Measurements from ENCODE around the gene RASL10A. TPM values are rescaled to one million over a fixed set of nuclear protein-coding genes. Genes with fewer than 3 reads are reported as not detected.

Gene RASL10A
- polyA plus RNA-seq, 3 donors = 0.35 to 2.1 (median 0.50) TPM

- no peak overlapping the region for H3K9ac ChIP-seq (ENCODE audit: insufficient read depth, low read length, poor library complexity, severe bottlenecking)
- H2AFZ ChIP-seq (ENCODE audit: insufficient read depth, low read depth, low read length, poor library complexity, severe bottlenecking) = no peak overlapping the region
- peaks cover 48 to 87% of the 10 kb centered on the region in 2 donors for H3K4me1 ChIP-seq (ENCODE audit: control insufficient read depth in 1 of 2, insufficient read depth in 2 of 2, low read length in 2 of 2)
- no peaks in the 10 kb centered on the region for H3K36me3 ChIP-seq (replicated peaks in 1 of 2; ENCODE audit: control insufficient read depth in 1 of 2, insufficient read depth in 2 of 2, low read length in 2 of 2)
- H3K27me3 ChIP-seq (ENCODE audit: control insufficient read depth in 2 of 2, insufficient read depth in 2 of 2, low read length in 2 of 2) = peaks cover 11 to 56% of the 10 kb centered on the region in 2 donors
- TF ChIP-seq CTCF (IDR thresholded peaks at IDR 0.05) = no peak
- peak overlapping the region in 1 of 3 experiments; percentile 0 for H3K4me3 ChIP-seq (replicated peaks in 1 of 3; ENCODE audit: low read depth in 2 of 3, low read length in 3 of 3)
- 90% methylated on average over 13 of the region's 21 CpGs for WGBS (ENCODE audit: insufficient coverage)
- Mint-ChIP-seq H3K27ac (peak overlapping the region in 6 of 7 donors; percentile 57 to 90 (median 79)), H3K27me3 (ENCODE audit: low read depth in 3 of 3) (peaks cover 39 to 67% (median 52%) of the 10 kb centered on the region in 3 donors), H3K4me3 (peak overlapping the region in 1 of 2 donors; percentile 42), H3K36me3 (peaks cover 16 to 20% of the 10 kb centered on the region in 2 donors), H3K4me1 (peaks cover 58% of the 10 kb centered on the region), H3K9me3 (peaks cover 4 to 22% (median 16%) of the 10 kb centered on the region in 7 donors)
- peak overlapping the region; percentile 27 for H3K4me2 ChIP-seq (replicated peaks; ENCODE audit: extremely low read depth, low read length, poor library complexity, severe bottlenecking)
- no peaks in the 10 kb centered on the region for H3K79me2 ChIP-seq (ENCODE audit: insufficient read depth, low read length)
- peak overlapping the region in 1 of 2 donors; percentile 14 for H3K27ac ChIP-seq (ENCODE audit: low read depth in 1 of 2, low read length in 2 of 2)
- no peak for DNase-seq
- intact Hi-C loops (cut with micrococcal nuclease) = loop anchor here (5.0 kb wide), 2 partner anchors 37 to 78 kb away; partner anchors contain the start of gene AP1B1 (in 1 of the 2)
- H3K9me3 ChIP-seq (replicated peaks in 1 of 2; ENCODE audit: control insufficient read depth in 1 of 2, insufficient read depth in 1 of 2, low read length in 2 of 2) = peaks cover 4 to 11% of the 10 kb centered on the region in 2 donors
- no peaks in the 10 kb centered on the region for H4K20me1 ChIP-seq (ENCODE audit: insufficient read depth, low read length)
Observed at GRCh38 chr22:29309332-29310064, 6.0 kb downstream of the RASL10A start.

- peaks cover 5 to 50% of the 10 kb centered on the region in 2 donors for H3K27me3 ChIP-seq (ENCODE audit: control insufficient read depth in 2 of 2, insufficient read depth in 2 of 2, low read length in 2 of 2)
- DNase-seq = no peak
- peak overlapping the region; percentile 27 for H3K4me2 ChIP-seq (replicated peaks; ENCODE audit: extremely low read depth, low read length, poor library complexity, severe bottlenecking)
Observed at GRCh38 chr22:29308791-29309262, 6.7 kb downstream of the RASL10A start.

More at GRCh38 chr22:29308791-29309262, 6.7 kb downstream of the RASL10A start:
- Mint-ChIP-seq H3K36me3 (peaks cover 9 to 17% of the 10 kb centered on the region in 2 donors), H3K4me1 (peaks cover 58% of the 10 kb centered on the region), H3K27ac (peak overlapping the region in 3 of 7 donors; percentile 78 to 90 (median 78)), H3K9me3 (peaks cover 4 to 16% (median 12%) of the 10 kb centered on the region in 7 donors), H3K27me3 (ENCODE audit: low read depth in 3 of 3) (peaks cover 33 to 62% (median 45%) of the 10 kb centered on the region in 3 donors), H3K4me3 (peak overlapping the region in 1 of 2 donors; percentile 46)
- H3K9me3 ChIP-seq (replicated peaks in 1 of 2; ENCODE audit: control insufficient read depth in 1 of 2, insufficient read depth in 1 of 2, low read length in 2 of 2) = peaks cover 4 to 11% of the 10 kb centered on the region in 2 donors
- no peak for TF ChIP-seq CTCF (IDR thresholded peaks at IDR 0.05)
- H4K20me1 ChIP-seq (ENCODE audit: insufficient read depth, low read length) = no peaks in the 10 kb centered on the region
- no peaks in the 10 kb centered on the region for H3K79me2 ChIP-seq (ENCODE audit: insufficient read depth, low read length)
- intact Hi-C loops (cut with micrococcal nuclease) = loop anchor here in 1 of 2 donors (5.0 kb wide), 1 partner anchor 37 kb away; no protein-coding TSS in a partner anchor
- H3K9ac ChIP-seq (ENCODE audit: insufficient read depth, low read length, poor library complexity, severe bottlenecking) = no peak overlapping the region
- 59% methylated on average over 13 of the region's 13 CpGs for WGBS (ENCODE audit: insufficient coverage)
- H3K36me3 ChIP-seq (replicated peaks in 1 of 2; ENCODE audit: control insufficient read depth in 1 of 2, insufficient read depth in 2 of 2, low read length in 2 of 2) = no peaks in the 10 kb centered on the region
- no peak overlapping the region for H2AFZ ChIP-seq (ENCODE audit: insufficient read depth, low read depth, low read length, poor library complexity, severe bottlenecking)
- peak overlapping the region in 1 of 3 experiments; percentile 0 for H3K4me3 ChIP-seq (replicated peaks in 1 of 3; ENCODE audit: low read depth in 2 of 3, low read length in 3 of 3)
- H3K27ac ChIP-seq (ENCODE audit: low read depth in 1 of 2, low read length in 2 of 2) = no peak overlapping the region
- H3K4me1 ChIP-seq (ENCODE audit: control insufficient read depth in 1 of 2, insufficient read depth in 2 of 2, low read length in 2 of 2) = peaks cover 49 to 86% of the 10 kb centered on the region in 2 donors
